ENCODE measurements around the gene PYGO2. TPM values are rescaled to one million over a fixed set of nuclear protein-coding genes. Genes with fewer than 3 reads are reported as not detected.

Gene PYGO2
- total RNA-seq, 1 donor from 2014 or later: 7.4 TPM

DNA sequence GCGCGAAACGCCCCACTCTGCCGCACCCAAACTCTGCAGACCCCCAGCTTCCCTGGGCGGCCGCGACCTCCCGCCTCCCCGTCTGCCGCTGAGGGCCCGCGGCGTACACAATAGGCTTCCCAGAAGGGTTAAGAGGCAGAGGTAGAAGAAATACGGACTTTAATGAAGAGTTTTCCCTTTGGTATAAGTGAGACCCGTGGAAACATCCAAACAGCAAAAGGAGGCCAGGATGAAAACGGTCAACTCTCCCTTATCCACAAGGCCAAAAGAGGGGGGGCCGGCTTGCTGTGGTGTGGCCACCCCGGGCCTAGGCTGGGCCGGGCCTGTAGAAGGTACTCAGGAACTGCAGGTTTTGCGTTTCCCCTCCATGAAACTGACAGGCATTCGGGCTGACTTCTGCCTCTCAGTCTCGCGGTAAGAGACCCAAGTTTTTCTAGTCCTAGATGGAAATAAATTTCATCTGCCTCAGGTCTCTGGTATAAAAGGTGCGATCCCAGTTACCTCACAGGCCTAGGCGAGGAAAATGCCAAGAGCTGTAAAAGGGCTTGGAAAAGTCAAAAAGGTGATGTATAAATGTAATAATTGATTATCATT lies 671 bp upstream of the PYGO2 start:
- no peak for FAIRE-seq
- H3K27me3 ChIP-seq (ENCODE audit: control insufficient read depth, insufficient read depth, low read length): no peaks in the 10 kb centered on the region
- H3K36me3 ChIP-seq (ENCODE audit: control insufficient read depth, insufficient read depth, low read length): peaks cover 30% of the 10 kb centered on the region
- DNase-seq (ENCODE audit: low read depth): peak; percentile 41
- peak overlapping the region; percentile 60 for H3K4me3 ChIP-seq (ENCODE audit: low read depth, low read length)
- TF ChIP-seq, protein P1, sequence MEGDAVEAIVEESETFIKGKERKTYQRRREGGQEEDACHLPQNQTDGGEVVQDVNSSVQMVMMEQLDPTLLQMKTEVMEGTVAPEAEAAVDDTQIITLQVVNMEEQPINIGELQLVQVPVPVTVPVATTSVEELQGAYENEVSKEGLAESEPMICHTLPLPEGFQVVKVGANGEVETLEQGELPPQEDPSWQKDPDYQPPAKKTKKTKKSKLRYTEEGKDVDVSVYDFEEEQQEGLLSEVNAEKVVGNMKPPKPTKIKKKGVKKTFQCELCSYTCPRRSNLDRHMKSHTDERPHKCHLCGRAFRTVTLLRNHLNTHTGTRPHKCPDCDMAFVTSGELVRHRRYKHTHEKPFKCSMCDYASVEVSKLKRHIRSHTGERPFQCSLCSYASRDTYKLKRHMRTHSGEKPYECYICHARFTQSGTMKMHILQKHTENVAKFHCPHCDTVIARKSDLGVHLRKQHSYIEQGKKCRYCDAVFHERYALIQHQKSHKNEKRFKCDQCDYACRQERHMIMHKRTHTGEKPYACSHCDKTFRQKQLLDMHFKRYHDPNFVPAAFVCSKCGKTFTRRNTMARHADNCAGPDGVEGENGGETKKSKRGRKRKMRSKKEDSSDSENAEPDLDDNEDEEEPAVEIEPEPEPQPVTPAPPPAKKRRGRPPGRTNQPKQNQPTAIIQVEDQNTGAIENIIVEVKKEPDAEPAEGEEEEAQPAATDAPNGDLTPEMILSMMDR (IDR thresholded peaks at IDR 0.05; ENCODE audit: insufficient read depth, low read length, severe bottlenecking): no peak

DNA sequence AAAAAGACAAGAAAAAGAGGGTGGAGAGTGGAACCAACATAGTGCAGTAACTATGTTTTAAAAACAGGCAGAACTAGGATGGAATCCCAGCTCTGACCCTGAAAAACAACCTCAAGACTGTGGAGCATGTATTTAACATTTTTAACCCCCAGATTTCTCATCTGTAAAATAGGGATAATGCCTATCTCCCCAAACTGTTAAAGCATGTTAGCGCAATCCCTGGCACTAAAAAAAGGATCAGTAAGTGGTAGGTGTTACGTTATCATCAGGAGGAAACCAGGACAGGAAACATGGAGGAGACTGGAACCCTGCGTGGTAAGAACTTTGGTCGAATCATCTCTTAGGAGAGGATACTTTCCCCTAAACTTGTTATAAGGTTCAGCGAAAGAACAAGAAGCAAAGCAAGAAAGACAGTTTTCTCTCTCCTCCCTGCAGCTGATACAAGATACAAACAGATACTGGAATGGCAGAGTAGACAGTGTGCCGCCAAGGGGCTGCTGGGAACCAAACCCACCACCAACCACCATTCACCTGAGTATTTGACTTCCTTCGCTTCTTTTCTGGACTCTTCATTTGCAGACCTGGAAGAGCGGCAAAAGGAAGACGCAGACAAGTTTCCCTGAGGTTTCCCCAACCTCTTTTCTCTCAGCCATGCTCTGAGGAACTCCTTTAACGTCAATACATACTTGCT lies 991 bp downstream of the PYGO2 start:
- no peak for FAIRE-seq

DNA sequence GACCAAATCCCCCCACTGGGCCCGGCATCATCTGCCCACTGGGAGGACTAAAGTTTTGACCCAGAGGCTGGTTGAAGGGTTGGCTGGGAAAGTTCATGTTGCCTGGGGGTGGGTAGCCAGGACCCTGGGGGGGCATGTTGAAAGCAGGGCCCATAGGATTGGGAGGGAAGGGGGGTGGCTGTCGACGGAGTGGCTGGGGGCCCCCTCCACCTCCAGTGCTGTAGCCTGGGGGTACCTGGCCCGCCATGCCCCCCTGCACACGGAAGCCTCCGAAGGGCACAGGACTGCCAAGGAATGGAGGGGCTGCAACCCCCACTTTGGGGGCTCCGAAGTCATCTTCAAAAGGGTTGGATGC lies 2.2 kb downstream of the PYGO2 start:
- FAIRE-seq (no peak), DNase-seq (ENCODE audit: low read depth) (no peak)
- Histone ChIP-seq H3K36me3 (ENCODE audit: control insufficient read depth, insufficient read depth, low read length) (peaks cover 5% of the 10 kb centered on the region), H3K27me3 (ENCODE audit: control insufficient read depth, insufficient read depth, low read length) (no peaks in the 10 kb centered on the region), H3K4me3 (ENCODE audit: low read depth, low read length) (no peak overlapping the region)
- TF ChIP-seq, protein P1 (IDR thresholded peaks at IDR 0.05; ENCODE audit: insufficient read depth, low read length, severe bottlenecking): no peak

More for the DNA sequence above, 991 bp downstream of the PYGO2 start:
- no peaks in the 10 kb centered on the region for H3K27me3 ChIP-seq (ENCODE audit: control insufficient read depth, insufficient read depth, low read length)
- H3K4me3 ChIP-seq (ENCODE audit: low read depth, low read length): peak overlapping the region; percentile 60
- DNase-seq (ENCODE audit: low read depth): no peak
- TF ChIP-seq, protein P1 (IDR thresholded peaks at IDR 0.05; ENCODE audit: insufficient read depth, low read length, severe bottlenecking): no peak
- H3K36me3 ChIP-seq (ENCODE audit: control insufficient read depth, insufficient read depth, low read length): peaks cover 14% of the 10 kb centered on the region

DNA sequence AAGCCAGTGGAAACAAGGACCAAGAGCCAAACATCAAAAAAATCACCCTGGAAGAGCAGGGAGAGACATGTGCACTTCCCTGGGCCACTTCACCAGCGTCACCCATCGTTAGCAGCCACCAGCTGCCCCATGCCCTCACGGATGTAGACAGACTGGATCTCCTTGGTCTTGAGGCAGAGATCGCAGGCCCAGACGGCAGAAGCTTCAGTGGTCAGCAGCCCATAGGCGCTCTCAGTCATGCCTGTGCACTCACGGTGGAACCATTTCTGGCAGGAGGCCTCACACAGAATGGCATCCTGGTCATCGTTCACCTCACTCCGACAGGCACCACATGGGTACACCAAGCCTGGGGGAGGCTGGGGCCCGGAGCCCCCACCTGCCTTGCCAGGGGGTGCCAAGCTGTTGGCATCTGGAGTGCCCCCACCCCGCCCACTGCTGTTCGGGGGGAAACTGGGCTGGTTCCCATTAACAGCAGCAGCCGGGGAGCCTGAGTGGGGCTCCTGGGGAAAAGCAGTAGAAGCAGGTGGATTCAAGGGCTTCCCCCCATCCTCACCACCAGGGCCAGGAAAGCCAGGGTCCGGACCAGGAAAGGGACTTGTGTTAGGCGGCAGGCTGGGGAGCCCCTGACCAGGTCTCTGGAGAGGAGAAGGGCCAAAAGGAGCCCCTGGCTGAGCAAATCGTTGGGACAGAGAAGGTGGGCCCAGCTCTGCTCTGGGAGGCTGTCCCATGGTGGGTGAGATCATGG lies 2.7 kb downstream of the PYGO2 start:
- peaks cover 4% of the 10 kb centered on the region for H3K36me3 ChIP-seq (ENCODE audit: control insufficient read depth, insufficient read depth, low read length)
- H3K27me3 ChIP-seq (ENCODE audit: control insufficient read depth, insufficient read depth, low read length): no peaks in the 10 kb centered on the region
- FAIRE-seq: no peak
- no peak for DNase-seq (ENCODE audit: low read depth)
- H3K4me3 ChIP-seq (ENCODE audit: low read depth, low read length): no peak overlapping the region
- TF ChIP-seq, protein P1 (IDR thresholded peaks at IDR 0.05; ENCODE audit: insufficient read depth, low read length, severe bottlenecking): no peak

DNA sequence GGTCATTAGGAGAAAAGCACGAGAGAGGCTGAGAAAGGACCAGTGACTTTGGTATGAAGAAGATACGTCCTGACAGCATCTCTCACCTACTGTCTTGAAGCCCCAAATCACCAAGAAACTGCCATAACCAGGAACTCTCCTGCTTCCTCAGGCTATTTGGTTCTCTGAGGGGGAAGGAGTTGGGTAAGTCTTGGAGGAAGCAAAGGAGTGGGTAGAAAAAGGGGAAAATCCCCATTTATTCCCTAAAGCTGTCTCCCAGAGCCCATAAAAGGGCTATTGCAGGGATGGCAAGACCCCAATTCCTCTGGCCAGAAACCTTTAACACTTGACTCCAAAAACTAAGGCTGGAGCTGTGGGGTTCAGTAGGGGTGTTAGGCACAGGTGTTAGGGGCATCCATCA lies 3.5 kb downstream of the PYGO2 start:
- no peak overlapping the region for H3K4me3 ChIP-seq (ENCODE audit: low read depth, low read length)
- H3K27me3 ChIP-seq (ENCODE audit: control insufficient read depth, insufficient read depth, low read length): no peaks in the 10 kb centered on the region
- peaks cover 4% of the 10 kb centered on the region for H3K36me3 ChIP-seq (ENCODE audit: control insufficient read depth, insufficient read depth, low read length)
- TF ChIP-seq, protein P1 (IDR thresholded peaks at IDR 0.05; ENCODE audit: insufficient read depth, low read length, severe bottlenecking): no peak
- no peak for FAIRE-seq
- DNase-seq (ENCODE audit: low read depth): no peak
